H9 (cell line): ENCODE measurements around the gene ASPRV1. TPM values are rescaled to one million over a fixed set of nuclear protein-coding genes. Genes with fewer than 3 reads are reported as not detected.
A peak's percentile ranks its signal among the peaks of the same experiment; 100 is the strongest.

Experiments used
- DNase-seq: peaks from one replicate; pipeline ENCODE4 v3.0.0-alpha.2; 2017
- H2AFZ ChIP-seq: one replicate; pipeline ENCODE4 v1.6.1; 2013; ENCODE audit warnings: mild to moderate bottlenecking, low read length, control low read depth, moderate library complexity
- H2AK5ac ChIP-seq: 2 replicates; pipeline ENCODE4 v1.6.1; 2013; ENCODE audit warnings: low read length, control low read depth, mixed read lengths; ENCODE audit not compliant: insufficient read length
- H2BK120ac ChIP-seq: one replicate; pipeline ENCODE4 v1.6.1; 2013; ENCODE audit warnings: low read depth, mild to moderate bottlenecking, low read length, control low read depth, inconsistent platforms; ENCODE audit not compliant: poor library complexity, severe bottlenecking
- H2BK12ac ChIP-seq: 2 replicates; pipeline ENCODE4 v1.6.1; 2013; ENCODE audit warnings: low read length, control low read depth, mixed read lengths, low read depth; ENCODE audit not compliant: insufficient read length
- H2BK15ac ChIP-seq: 2 replicates; pipeline ENCODE4 v1.6.1; 2013; ENCODE audit warnings: low read depth, low read length, control low read depth
- H2BK20ac ChIP-seq: one replicate; pipeline ENCODE4 v1.6.1; 2013; ENCODE audit warnings: low read depth, mild to moderate bottlenecking, low read length, control low read depth, inconsistent platforms; ENCODE audit not compliant: poor library complexity, severe bottlenecking
- H2BK5ac ChIP-seq: 2 replicates; pipeline ENCODE4 v1.6.1; 2013; ENCODE audit warnings: low read length, control low read depth, mixed read lengths; ENCODE audit not compliant: insufficient read length
- H3K14ac ChIP-seq: 2 replicates; pipeline ENCODE4 v1.6.1; 2013; ENCODE audit warnings: low read length, control low read depth; ENCODE audit not compliant: insufficient read depth
- H3K18ac ChIP-seq: 2 replicates; pipeline ENCODE4 v1.6.1; 2013; ENCODE audit warnings: low read depth, mild to moderate bottlenecking, mixed read lengths, low read length, control low read depth; ENCODE audit not compliant: insufficient read length
- H3K23ac ChIP-seq: 2 replicates; pipeline ENCODE4 v1.6.1; 2013; ENCODE audit warnings: low read length, control low read depth, mixed read lengths, low read depth; ENCODE audit not compliant: insufficient read length
- H3K23me2 ChIP-seq: 2 replicates; pipeline ENCODE4 v1.6.1; 2013; ENCODE audit warnings: low read depth, mild to moderate bottlenecking, mixed read lengths, low read length, control low read depth; ENCODE audit not compliant: insufficient read length, poor library complexity, severe bottlenecking
- H3K27ac ChIP-seq: 2 replicates; pipeline ENCODE4 v1.5.1; 2013; ENCODE audit warnings: low read length, control low read depth, mixed read lengths, low read depth; ENCODE audit not compliant: insufficient read length
- H3K27me3 ChIP-seq: 2 replicates; pipeline ENCODE4 v1.6.1; 2013; ENCODE audit warnings: low read length, control low read depth, inconsistent platforms; ENCODE audit not compliant: insufficient read depth
- H3K4ac ChIP-seq: 2 replicates; pipeline ENCODE4 v1.6.1; 2013; ENCODE audit warnings: low read depth, mild to moderate bottlenecking, control low read depth, inconsistent platforms, low read length, moderate library complexity
- H3K4me1 ChIP-seq: 2 replicates; pipeline ENCODE4 v1.6.1; 2013; ENCODE audit warnings: low read length, control low read depth, inconsistent platforms; ENCODE audit not compliant: insufficient read depth
- H3K4me2 ChIP-seq: 2 replicates; pipeline ENCODE4 v1.6.1; 2013; ENCODE audit warnings: low read length, control low read depth, mixed read lengths; ENCODE audit not compliant: insufficient read length, insufficient read depth
- H3K56ac ChIP-seq: 2 replicates; pipeline ENCODE4 v1.6.1; 2013; ENCODE audit warnings: low read depth, mild to moderate bottlenecking, mixed read lengths, low read length, control low read depth; ENCODE audit not compliant: insufficient read length
- H3K79me1 ChIP-seq: 2 replicates; pipeline ENCODE4 v1.6.1; 2013; ENCODE audit warnings: low read depth, mild to moderate bottlenecking, moderate library complexity, low read length, control low read depth, inconsistent platforms; ENCODE audit not compliant: insufficient read depth, poor library complexity, severe bottlenecking
- H3K79me2 ChIP-seq: 2 replicates; pipeline ENCODE4 v1.6.1; 2013; ENCODE audit warnings: low read length, control low read depth, inconsistent platforms; ENCODE audit not compliant: insufficient read depth
- H3K9ac ChIP-seq: 2 replicates; pipeline ENCODE4 v1.6.1; 2013; ENCODE audit warnings: low read length, control low read depth, mixed read lengths; ENCODE audit not compliant: insufficient read length; ENCODE audit errors: extremely low read depth
- H3K9me3 ChIP-seq: one replicate; pipeline ENCODE4 v1.6.1; 2013; ENCODE audit warnings: low read depth, low read length, inconsistent platforms; ENCODE audit not compliant: control insufficient read depth
- H3T11ph ChIP-seq: one replicate; pipeline ENCODE4 v1.6.1; 2013; ENCODE audit warnings: mild to moderate bottlenecking, low read length, control low read depth, inconsistent platforms
- H4K20me1 ChIP-seq: one replicate; pipeline ENCODE4 v1.6.1; 2013; ENCODE audit not compliant: control insufficient read depth, insufficient read length, insufficient read depth
- H4K5ac ChIP-seq: 2 replicates; pipeline ENCODE4 v1.6.1; 2013; ENCODE audit warnings: low read depth, mild to moderate bottlenecking, mixed read lengths, low read length, control low read depth; ENCODE audit not compliant: insufficient read length
- H4K8ac ChIP-seq: replicated peaks from 2 replicates; pipeline ENCODE4 v1.6.1; 2013; ENCODE audit warnings: low read length, control low read depth, mixed read lengths, low read depth; ENCODE audit not compliant: insufficient read length
- H4K91ac ChIP-seq: 2 replicates; pipeline ENCODE4 v1.6.1; 2013; ENCODE audit warnings: low read depth, mild to moderate bottlenecking, moderate library complexity, mixed read lengths, low read length, control low read depth; ENCODE audit not compliant: insufficient read length
- H3K27ac Mint-ChIP-seq, 3 experiments: 2 replicates in 2 of 3; 3 replicates in 1 of 3; pipeline ENCODE4 v1.8.0; 2020 to 2021; ENCODE audit warnings: mixed read lengths in 3 of 3, mild to moderate bottlenecking in 1 of 3, moderate library complexity in 1 of 3
- H3K27me3 Mint-ChIP-seq: 2 replicates; pipeline ENCODE4 v1.8.0; 2021; ENCODE audit warnings: low read depth, mild to moderate bottlenecking, moderate library complexity, mixed read lengths
- H3K36me3 Mint-ChIP-seq, 3 experiments: 2 replicates in 2 of 3; 3 replicates in 1 of 3; pipeline ENCODE4 v1.8.0; 2020 to 2021; ENCODE audit warnings: low read depth in 3 of 3, mixed read lengths in 3 of 3; ENCODE audit not compliant: insufficient read depth in 1 of 3
- H3K4me1 Mint-ChIP-seq, 2 experiments: 2 replicates each; pipeline ENCODE4 v1.8.0; 2020; ENCODE audit warnings: mixed read lengths in 2 of 2
- H3K4me3 Mint-ChIP-seq, 2 experiments: 2 replicates in 1 of 2; 3 replicates in 1 of 2; pipeline ENCODE4 v1.8.0; 2020 to 2021; ENCODE audit warnings: mild to moderate bottlenecking in 2 of 2, mixed read lengths in 2 of 2, moderate library complexity in 1 of 2
- H3K9me3 Mint-ChIP-seq, 2 experiments: 2 replicates in 1 of 2; 3 replicates in 1 of 2; pipeline ENCODE4 v1.8.0; 2020; ENCODE audit warnings: mild to moderate bottlenecking in 2 of 2, mixed read lengths in 2 of 2, moderate library complexity in 1 of 2
- CTCF ChIP-seq: fragments of 200-600 bp; sonication (generic); conservative IDR thresholded peaks from 3 replicates; pipeline ENCODE4 v1.8.0; 2021; ENCODE audit warnings: antibody characterized with exemption, mild to moderate bottlenecking
- WGBS: extraction: QIAGEN DNeasy Blood & Tissue Kit; methylation state at CpG from one replicate; pipeline ENCODE4 v1.1.7; 2013; ENCODE audit warnings: missing lambda C conversion rate, low lambda C conversion rate, mixed read lengths; ENCODE audit not compliant: insufficient read length; ENCODE audit errors: extremely low coverage; 5-methylcytosine and 5-hydroxymethylcytosine counted together
- total RNA-seq: library from RNA; stranded (reverse); gene quantifications from 2 replicates; pipeline ENCODE4 v1.2.1, GENCODE V29; 2021

ASPRV1 gene
- total RNA-seq, 1 experiment from 2014 or later: 0.57 TPM

GRCh38 chr2:70006447-70006784 lies 45.0 kb upstream of the ASPRV1 start:
- H3K4me2 ChIP-seq: no peak overlapping the region
- H3T11ph ChIP-seq: no peak overlapping the region
- H3K79me2 ChIP-seq: no peaks in the 10 kb centered on the region
- no peak overlapping the region for H2BK120ac ChIP-seq
- no peak overlapping the region for H2AK5ac ChIP-seq
- H3K9ac ChIP-seq: no peak overlapping the region
- 0 out of 7 replicates have a peak overlapping the region, but pooled peaks of 1 of the 3 experiments have one; percentile 14 for H3K27ac Mint-ChIP-seq
- H3K27ac ChIP-seq: no peak overlapping the region
- H3K4me1 Mint-ChIP-seq: peaks cover 31 to 37% of the 10 kb centered on the region in 2 experiments
- no peak overlapping the region for H3K23ac ChIP-seq
- no peaks in the 10 kb centered on the region for H3K9me3 ChIP-seq
- H3K56ac ChIP-seq: no peak overlapping the region
- H3K18ac ChIP-seq: no peak overlapping the region
- H4K20me1 ChIP-seq: no peaks in the 10 kb centered on the region
- no peak overlapping the region for H2AFZ ChIP-seq
- no peak overlapping the region for H3K4ac ChIP-seq
- WGBS: no CpG with 5 or more reads among the region's 1 CpG
- H4K91ac ChIP-seq: no peak overlapping the region
- H2BK12ac ChIP-seq: no peak overlapping the region
- no peak overlapping the region for H4K8ac ChIP-seq
- H3K27me3 Mint-ChIP-seq: no peaks in the 10 kb centered on the region
- H3K4me3 Mint-ChIP-seq: no peak overlapping the region
- no peak overlapping the region for H2BK15ac ChIP-seq
- no peaks in the 10 kb centered on the region for H3K27me3 ChIP-seq
- no peak overlapping the region for H2BK20ac ChIP-seq
- H3K9me3 Mint-ChIP-seq: no peaks in the 10 kb centered on the region
- H4K5ac ChIP-seq: no peak overlapping the region
- no peak overlapping the region for H2BK5ac ChIP-seq
- H3K23me2 ChIP-seq: no peaks in the 10 kb centered on the region
- H3K4me1 ChIP-seq: peaks cover 6% of the 10 kb centered on the region; the same call in 1 of the 2 replicates
- DNase-seq: no peak
- no peaks in the 10 kb centered on the region for H3K79me1 ChIP-seq
- no peak for TF ChIP-seq CTCF
- H3K36me3 Mint-ChIP-seq: no peaks in the 10 kb centered on the region
- no peak overlapping the region for H3K14ac ChIP-seq
